ENCODE data around the gene BTBD16. TPM values are rescaled to one million over a fixed set of nuclear protein-coding genes. Genes with fewer than 3 reads are reported as not detected.

The BTBD16 gene
- total RNA-seq (2022; extraction: Qiagen RNA extraction; ENCODE audit: low read depth): 0.44 to 1.5 TPM (median 0.59 TPM) in 5 replicates

DNA sequence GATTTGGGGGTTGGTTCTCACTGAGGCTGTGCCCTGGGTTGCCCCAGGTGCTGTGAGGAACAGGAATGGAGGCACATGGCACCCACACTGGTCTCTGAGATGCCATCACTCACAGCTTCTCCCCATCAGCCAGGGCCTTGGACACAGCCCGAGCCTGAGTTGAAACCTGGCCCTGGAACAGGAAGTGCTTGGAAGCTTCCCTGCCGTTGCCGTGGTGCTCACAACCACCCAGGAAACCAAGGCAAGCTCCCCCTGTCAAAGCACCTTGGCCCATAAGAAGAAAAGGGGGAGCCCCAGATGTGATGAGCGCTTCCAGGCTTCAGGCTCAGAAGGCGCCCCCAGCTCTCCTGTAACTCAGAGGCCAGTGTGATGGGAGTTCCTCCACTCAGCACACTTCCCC lies at the start of gene BTBD16:
TSS of gene BTBD16 (plus strand) at position 221 of the 400 bp plus-strand sequence. CDS start 3,786 bp downstream, outside the sequence.

GRCh38 chr10:122374237-122374858 lies 103.3 kb downstream of the BTBD16 start, which contains the start of gene PLEKHA1:
Gene PLEKHA1, plus strand, starts transcription at chr10:122374708. Its CDS starts 18,493 bp downstream, at chr10:122393201.

Other genes with a start within 250 kb of the BTBD16 start
- 17.7 to 28.1 TPM (median 23.5 TPM) in 5 replicates for gene PLEKHA1, start 103.4 kb downstream of the BTBD16 start, total RNA-seq (2022; extraction: Qiagen RNA extraction; ENCODE audit: low read depth)
- gene ARMS2, start 183.4 kb downstream of the BTBD16 start, total RNA-seq (2022; extraction: Qiagen RNA extraction; ENCODE audit: low read depth): 0.13 TPM in 1 of 5 replicates, not detected in the others
- 48.8 to 64.7 TPM (median 56.3 TPM) in 5 replicates for gene HTRA1, start 190.3 kb downstream of the BTBD16 start, total RNA-seq (2022; extraction: Qiagen RNA extraction; ENCODE audit: low read depth)